Measurements from ENCODE around the gene TFIP11. TPM values are rescaled to one million over a fixed set of nuclear protein-coding genes. Genes with fewer than 3 reads are reported as not detected.

TFIP11 gene
- total RNA-seq, 1 donor from 2014 or later, result 39.0 TPM

GRCh38 chr22:26556904-26557303, 44.6 kb upstream of the TFIP11 start:
- DNase-seq (ENCODE audit: extremely low spot score, unreplicated experiment), result no peak
- Mint-ChIP-seq H3K4me3 (ENCODE audit: unreplicated experiment) (no peak overlapping the region), H3K9me3 (ENCODE audit: unreplicated experiment) (no peaks in the 10 kb centered on the region), H3K36me3 (ENCODE audit: unreplicated experiment) (no peaks in the 10 kb centered on the region), H3K4me1 (ENCODE audit: unreplicated experiment) (peaks cover 31% of the 10 kb centered on the region), H3K27ac (ENCODE audit: unreplicated experiment) (no peak overlapping the region), H3K27me3 (ENCODE audit: unreplicated experiment) (no peaks in the 10 kb centered on the region)
- TF ChIP-seq CTCF (IDR thresholded peaks at IDR 0.05), result no peak

GRCh38 chr22:26555478-26555877, 43.2 kb upstream of the TFIP11 start:
- TF ChIP-seq CTCF (IDR thresholded peaks at IDR 0.05), result no peak
- no peak overlapping the region for H3K4me3 Mint-ChIP-seq (ENCODE audit: unreplicated experiment)
- no peaks in the 10 kb centered on the region for H3K27me3 Mint-ChIP-seq (ENCODE audit: unreplicated experiment)
- no peaks in the 10 kb centered on the region for H3K36me3 Mint-ChIP-seq (ENCODE audit: unreplicated experiment)
- H3K9me3 Mint-ChIP-seq (ENCODE audit: unreplicated experiment), result no peaks in the 10 kb centered on the region
- peaks cover 42% of the 10 kb centered on the region for H3K4me1 Mint-ChIP-seq (ENCODE audit: unreplicated experiment)
- H3K27ac Mint-ChIP-seq (ENCODE audit: unreplicated experiment), result no peak overlapping the region
- no peak for DNase-seq (ENCODE audit: extremely low spot score, unreplicated experiment)

- no peak overlapping the region for H3K27ac Mint-ChIP-seq (ENCODE audit: unreplicated experiment)
- peaks cover 48% of the 10 kb centered on the region for H3K4me1 Mint-ChIP-seq (ENCODE audit: unreplicated experiment)
- no peak for TF ChIP-seq CTCF (IDR thresholded peaks at IDR 0.05)
These were observed 42.7 kb upstream of the TFIP11 start for GRCh38 chr22:26554956-26555355.

GRCh38 chr22:26553056-26553752, 40.9 kb upstream of the TFIP11 start:
- Mint-ChIP-seq H3K9me3 (ENCODE audit: unreplicated experiment) (no peaks in the 10 kb centered on the region), H3K27me3 (ENCODE audit: unreplicated experiment) (no peaks in the 10 kb centered on the region), H3K36me3 (ENCODE audit: unreplicated experiment) (no peaks in the 10 kb centered on the region), H3K27ac (ENCODE audit: unreplicated experiment) (peak overlapping the region; percentile 86), H3K4me3 (ENCODE audit: unreplicated experiment) (peak overlapping the region; percentile 51), H3K4me1 (ENCODE audit: unreplicated experiment) (peaks cover 46% of the 10 kb centered on the region)
- TF ChIP-seq CTCF (IDR thresholded peaks at IDR 0.05), result no peak
- no peak for DNase-seq (ENCODE audit: extremely low spot score, unreplicated experiment)

More at GRCh38 chr22:26554956-26555355, 42.7 kb upstream of the TFIP11 start:
- Mint-ChIP-seq H3K4me3 (ENCODE audit: unreplicated experiment) (no peak overlapping the region), H3K27me3 (ENCODE audit: unreplicated experiment) (no peaks in the 10 kb centered on the region), H3K9me3 (ENCODE audit: unreplicated experiment) (no peaks in the 10 kb centered on the region), H3K36me3 (ENCODE audit: unreplicated experiment) (no peaks in the 10 kb centered on the region)
- no peak for DNase-seq (ENCODE audit: extremely low spot score, unreplicated experiment)

- no peak overlapping the region for H3K4me3 Mint-ChIP-seq (ENCODE audit: unreplicated experiment)
- H3K36me3 Mint-ChIP-seq (ENCODE audit: unreplicated experiment), result no peaks in the 10 kb centered on the region
- H3K27ac Mint-ChIP-seq (ENCODE audit: unreplicated experiment), result peak overlapping the region; percentile 86
- no peak for TF ChIP-seq CTCF (IDR thresholded peaks at IDR 0.05)
- no peaks in the 10 kb centered on the region for H3K27me3 Mint-ChIP-seq (ENCODE audit: unreplicated experiment)
- peaks cover 42% of the 10 kb centered on the region for H3K4me1 Mint-ChIP-seq (ENCODE audit: unreplicated experiment)
- no peaks in the 10 kb centered on the region for H3K9me3 Mint-ChIP-seq (ENCODE audit: unreplicated experiment)
- DNase-seq (ENCODE audit: extremely low spot score, unreplicated experiment), result no peak
These were observed 40.2 kb upstream of the TFIP11 start for GRCh38 chr22:26552466-26552865.
